ENCODE data around the gene MACROD1.
"Not testable (repeated sequence)": the region's sequence is repeated elsewhere in the genome, so short reads cannot be mapped to it uniquely, and the experiment has no call there.

The MACROD1 gene

GRCh38 chr11:64052938-64053622 is 112.8 kb downstream of the MACROD1 start:
- DNase-seq: no peak

- no peak for DNase-seq
Measured at GRCh38 chr11:64052436-64052835, 113.5 kb downstream of the MACROD1 start.

GRCh38 chr11:64051297-64051696 is 114.6 kb downstream of the MACROD1 start:
- no peak for DNase-seq

DNA sequence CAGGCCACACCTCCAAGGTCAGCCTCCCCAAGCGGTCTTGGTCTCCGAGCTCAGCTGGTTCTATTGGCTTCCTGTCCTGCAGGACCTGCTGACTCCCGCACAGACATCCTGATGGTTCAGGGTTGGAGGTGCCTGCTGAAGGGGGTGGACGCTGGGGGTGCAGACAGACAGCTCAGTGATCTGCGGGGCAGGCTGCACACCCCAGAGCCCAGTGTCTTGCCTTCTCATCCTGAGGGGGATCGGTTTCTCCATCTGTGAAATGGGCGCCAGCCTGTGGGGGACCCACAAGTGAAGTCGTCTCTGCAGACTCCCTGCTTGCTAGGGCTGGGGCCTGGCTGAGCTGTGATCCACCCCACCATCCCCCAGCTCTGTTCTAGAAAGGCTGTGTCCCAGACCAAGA is 116.4 kb downstream of the MACROD1 start:
- DNase-seq: no peak

GRCh38 chr11:64048042-64048854 is 117.7 kb downstream of the MACROD1 start:
- DNase-seq: no peak

- not testable (repeated sequence) for DNase-seq
Measured at GRCh38 chr11:64047373-64047772, 118.5 kb downstream of the MACROD1 start.

DNA sequence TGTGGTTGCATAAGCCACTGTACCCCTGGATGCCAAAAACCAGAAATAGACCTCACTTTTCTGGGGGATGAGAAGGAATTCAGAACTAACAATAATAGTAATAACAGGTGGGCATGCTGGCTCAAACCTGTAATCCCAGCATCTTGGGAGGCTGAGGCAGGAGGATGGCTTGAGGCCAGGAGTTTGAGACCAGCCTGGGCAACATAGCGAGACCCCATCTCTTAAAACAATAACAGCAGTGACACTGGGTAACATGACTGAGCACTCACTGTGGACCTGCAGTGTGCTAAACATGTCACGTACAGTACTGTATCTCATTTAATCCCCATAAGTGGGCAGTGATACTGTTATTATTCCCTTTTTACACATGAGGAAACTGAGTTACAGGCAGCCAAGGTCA is 120.2 kb downstream of the MACROD1 start:
- no peak for DNase-seq

DNA sequence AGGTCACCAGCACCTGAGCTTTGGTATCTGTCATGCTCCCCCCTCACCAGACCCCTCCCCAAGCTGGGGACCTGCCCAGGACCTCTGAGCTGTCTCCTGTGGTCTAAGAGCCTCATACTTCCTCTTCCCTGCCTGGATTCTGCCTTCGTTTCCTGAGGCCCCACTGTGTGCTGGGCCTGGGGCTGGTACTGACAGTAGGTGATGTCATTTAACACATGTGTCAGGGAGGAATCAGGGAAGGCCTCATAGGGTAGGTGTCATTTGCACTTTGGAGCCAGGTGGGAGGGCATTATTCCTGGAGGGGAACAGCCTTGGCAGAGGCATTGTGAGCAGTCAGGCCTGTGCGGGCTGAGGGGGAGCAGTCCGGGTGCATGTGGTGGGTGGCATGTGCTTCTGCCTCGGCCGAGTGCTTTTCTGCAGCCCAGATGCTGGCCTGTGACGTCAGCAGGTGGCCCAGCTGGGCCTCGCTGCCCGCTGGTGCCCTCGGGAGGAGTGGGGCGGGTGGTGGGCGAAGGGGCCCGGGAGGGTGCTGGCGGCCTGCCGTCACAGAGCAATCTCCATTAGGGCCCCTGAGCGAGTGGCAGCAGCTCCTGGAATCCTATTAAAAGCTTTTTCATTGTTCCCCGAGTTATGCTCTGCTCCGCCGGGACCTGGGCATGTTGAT is 121.1 kb downstream of the MACROD1 start:
- no peak for DNase-seq

DNA sequence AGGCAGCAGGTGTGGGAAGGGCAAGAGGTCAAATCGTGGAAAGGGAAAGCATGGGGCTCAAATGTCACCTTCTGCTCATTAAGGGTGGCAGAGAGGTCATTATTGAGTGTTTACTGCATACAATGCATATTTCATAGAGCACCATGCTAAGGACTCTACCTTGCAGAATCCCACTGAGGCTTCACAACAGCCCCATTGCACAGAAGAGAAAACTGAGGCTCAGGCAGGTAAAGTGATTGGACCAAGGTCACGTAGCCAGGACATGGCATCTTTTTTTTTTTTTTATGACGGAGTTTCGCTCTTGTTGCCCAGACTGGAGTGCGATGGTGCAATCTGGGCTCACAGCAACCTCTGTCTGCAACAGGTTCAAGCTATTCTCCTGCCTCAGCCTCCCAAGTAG is 122.4 kb downstream of the MACROD1 start:
- no peak for DNase-seq

GRCh38 chr11:64042301-64042700 is 123.6 kb downstream of the MACROD1 start:
- DNase-seq: no peak

DNA sequence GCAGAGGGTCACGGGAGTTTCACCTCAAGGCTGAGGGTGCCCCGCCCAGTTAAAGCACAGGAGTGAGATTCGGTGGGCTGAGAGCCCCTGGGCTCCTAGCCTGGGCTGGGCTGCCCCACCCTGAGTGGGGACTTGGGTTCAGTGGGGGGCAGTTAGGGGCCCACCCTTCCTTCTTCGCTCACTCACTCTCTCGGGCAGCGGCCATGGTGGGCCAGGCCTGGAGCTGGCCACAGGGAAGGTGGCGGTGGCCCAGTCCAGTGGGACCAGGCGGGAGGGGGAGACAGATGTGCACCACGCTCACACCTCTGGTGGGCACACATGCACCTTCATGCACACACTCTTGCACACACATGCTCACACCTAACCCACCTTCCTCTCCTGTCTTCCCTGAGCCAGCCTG is 124.1 kb downstream of the MACROD1 start:
- DNase-seq: no peak

DNA sequence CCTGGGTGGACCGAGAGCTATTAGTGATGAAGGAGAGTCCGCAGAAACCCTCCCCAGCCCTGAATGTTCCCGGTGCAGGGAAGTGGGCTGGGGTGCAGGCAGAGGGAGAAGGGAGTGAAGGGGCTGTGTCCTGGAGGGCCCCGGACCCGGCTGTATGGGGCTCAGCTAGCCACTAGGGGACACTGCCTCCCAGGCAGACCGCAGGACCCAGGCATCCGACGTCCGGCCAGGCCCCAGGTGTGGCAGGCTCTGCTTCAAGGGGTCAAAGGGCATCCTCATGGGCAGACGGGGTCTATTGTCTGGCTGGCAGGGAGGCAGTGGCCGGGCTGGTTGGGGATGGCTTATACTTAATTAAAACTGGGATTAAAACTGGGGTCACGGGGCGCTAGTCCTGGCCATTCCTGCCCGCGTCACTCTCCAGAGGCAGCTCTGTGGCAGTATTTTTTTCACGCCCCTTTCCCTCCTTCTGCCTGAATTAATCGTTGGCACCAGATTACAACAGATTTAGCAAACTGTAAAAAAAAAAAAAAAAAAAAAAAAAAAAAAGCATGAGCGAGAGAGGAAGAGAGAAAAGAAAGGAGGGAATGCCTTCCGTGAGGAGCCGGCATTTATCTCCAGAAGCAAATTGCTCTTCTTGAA is 125.1 kb downstream of the MACROD1 start:
- no peak for DNase-seq

DNA sequence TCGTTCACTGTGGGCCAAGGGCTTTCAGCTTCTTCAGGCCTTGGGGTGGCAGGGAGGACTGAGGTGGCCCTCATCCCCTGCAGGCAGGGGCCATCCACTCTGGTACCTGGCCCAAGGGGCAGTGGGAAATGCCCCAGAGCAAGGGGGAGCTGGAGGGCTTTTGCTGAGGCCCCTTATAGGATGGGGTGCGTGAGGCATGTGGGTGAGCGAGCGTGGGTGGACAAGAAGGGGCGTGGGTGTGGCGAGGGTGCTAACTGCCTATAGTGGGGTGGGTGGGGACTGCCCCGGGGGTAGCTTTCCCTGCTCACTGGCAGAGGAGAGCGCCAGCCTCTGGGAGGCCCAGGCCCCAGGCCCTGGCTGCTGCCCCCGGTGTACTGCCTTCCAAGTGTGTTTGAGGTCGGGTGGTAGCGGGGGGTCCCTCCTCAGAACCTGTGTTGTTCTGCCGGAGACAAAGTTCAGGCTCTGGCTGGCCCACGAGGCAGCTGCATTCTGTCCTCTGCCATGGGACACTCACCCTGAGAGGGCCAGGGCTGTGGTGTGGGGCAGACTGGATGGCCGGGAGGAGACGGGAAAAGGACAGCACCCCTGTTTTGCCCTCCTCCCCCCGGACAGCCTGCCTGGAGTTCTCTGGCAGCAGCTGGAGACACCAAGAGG is 126.8 kb downstream of the MACROD1 start:
- no peak for DNase-seq

DNA sequence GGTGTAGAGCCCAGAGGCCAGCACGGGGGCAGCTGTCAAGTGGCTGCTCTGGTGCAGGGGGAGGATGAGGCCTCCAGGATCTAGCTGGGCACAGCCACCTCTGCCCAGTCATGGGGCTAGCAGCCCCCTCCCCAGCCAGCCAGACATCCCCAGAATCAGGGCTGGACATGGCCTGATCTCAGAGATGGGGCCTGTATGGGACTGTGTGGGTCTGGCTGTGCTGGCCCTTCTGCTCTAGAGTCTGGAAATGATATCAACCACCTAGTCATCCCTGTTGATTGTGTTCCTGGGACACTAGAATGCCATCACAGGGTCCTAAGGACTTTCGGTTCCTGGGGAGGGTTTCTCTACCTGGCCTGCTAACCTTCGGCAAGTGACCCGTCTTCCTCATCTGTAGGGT is 127.4 kb downstream of the MACROD1 start:
- DNase-seq: no peak

GRCh38 chr11:64037027-64037634 is 128.8 kb downstream of the MACROD1 start:
- no peak for DNase-seq

DNA sequence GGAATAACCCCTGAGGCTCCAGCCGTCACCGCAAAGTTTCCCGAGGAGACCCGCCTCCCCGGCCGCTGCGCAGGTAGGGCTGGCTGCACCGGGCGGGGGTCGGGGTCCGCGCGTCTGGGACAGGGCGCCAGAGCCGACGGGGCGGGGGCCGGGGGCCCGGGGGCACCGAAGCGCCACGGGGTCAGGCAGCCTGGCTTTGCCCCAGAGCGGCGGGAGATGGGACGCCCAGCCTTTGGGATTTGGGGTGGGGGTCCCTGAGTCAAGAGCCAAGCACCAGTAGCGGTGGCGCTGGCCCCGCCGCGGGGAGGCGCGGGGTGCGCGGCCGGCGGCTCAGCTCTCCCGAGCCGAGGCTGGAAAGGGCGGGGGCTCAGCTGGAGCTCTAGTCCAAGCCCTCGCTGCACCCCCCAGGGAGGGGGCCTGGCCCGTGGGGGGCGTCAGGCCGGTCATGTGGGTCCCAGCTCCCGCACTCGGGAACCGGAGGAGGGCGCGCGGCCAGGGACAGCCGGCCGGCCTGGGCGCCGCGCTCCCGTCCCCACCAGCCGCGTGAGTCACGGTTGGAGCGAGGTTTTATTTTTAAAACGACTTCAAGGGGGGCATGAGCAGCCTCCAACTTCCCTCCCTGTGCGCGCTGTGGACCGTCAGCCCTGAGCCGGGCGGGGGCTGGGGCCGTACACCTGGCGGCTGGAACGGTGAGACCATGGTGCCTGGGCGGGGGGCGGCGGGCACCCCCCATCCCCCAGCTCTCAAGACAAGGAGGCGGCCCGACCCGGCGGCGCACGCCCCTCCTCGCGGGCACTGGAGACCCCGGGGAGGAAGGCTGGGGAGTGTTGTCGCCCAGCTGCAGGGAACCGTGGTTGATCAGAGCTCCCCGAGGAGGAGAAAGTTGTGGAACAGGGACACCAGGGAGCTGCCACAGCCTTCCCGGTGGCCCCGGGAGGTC is 129.6 kb downstream of the MACROD1 start:
- DNase-seq: no peak

- DNase-seq: no peak
Measured at GRCh38 chr11:64035576-64035975, 130.3 kb downstream of the MACROD1 start, which contains the start of gene FLRT1. Gene FLRT1 (plus strand): TSS chr11:64035931. CDS start chr11:64116268, 80,337 bp downstream.

GRCh38 chr11:64035081-64035524 is 130.8 kb downstream of the MACROD1 start:
- DNase-seq: no peak

DNA sequence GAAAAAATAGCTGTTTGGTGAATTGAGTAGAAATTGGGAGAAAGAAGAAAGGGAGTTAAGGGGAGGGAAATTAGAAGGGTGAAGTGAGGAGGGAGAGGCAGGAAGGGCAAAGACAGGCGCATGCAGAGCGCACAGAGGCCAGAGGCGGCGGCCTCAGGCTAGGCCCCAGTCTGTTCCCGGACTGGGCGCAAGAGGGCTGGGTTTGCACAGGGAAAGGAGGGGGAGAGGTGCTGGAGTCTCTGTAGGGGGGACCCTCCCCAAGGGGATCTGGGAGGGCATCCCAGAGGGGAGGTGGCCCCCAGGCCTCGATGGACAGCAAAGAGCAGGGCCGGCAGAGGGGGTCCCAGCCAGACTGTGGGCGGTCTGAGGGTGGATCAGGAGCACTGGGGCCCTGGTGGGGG is 131.5 kb downstream of the MACROD1 start:
- DNase-seq: no peak

GRCh38 chr11:64032050-64032449 is 133.9 kb downstream of the MACROD1 start:
- no peak for DNase-seq

- DNase-seq: no peak
Measured at GRCh38 chr11:64031001-64031400, 134.9 kb downstream of the MACROD1 start.
